ENCODE measurements around the gene LIN28A.
A peak's percentile ranks its signal among the peaks of the same experiment; 100 is the strongest.

LIN28A gene

DNA sequence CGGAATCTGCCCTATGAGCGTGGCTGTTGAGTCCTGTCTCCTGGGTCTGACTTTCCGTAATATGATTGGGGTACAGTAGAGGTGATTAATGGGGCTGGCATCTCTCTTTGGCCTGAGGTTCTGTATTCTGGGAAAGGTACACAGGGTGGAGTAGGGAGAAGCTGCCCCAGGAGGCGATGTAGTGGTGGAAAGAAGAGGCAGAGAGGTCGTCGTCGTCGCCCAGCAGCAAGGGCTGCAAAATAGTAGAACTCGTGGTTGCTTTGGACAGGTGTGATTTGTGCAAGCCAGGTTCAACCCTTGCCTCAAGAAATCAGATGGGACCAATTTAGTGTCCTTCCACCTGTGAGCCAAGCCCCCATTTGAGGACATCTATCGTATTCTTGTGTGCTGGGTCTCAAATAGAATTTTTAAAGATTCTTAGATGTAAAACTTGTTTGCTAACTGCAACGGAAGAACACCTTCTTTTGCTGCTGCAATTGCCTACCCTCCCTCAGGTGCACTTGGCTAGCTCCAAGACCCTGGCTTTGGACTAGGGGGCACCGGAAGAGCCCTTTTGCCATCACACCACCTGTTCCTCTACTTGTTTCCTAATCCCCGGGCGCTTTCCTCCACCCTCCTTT lies 60.4 kb downstream of the LIN28A start:
- H3K9me3 Mint-ChIP-seq = no peaks in the 10 kb centered on the region
- peaks cover 54% of the 10 kb centered on the region for H3K36me3 Mint-ChIP-seq (ENCODE audit: insufficient read depth)
- ATAC-seq (replicated peaks) (no peak), DNase-seq (no peak)
- H3K27ac Mint-ChIP-seq = peak overlapping the region in 1 of 2 donors; percentile 58
- no peaks in the 10 kb centered on the region for H3K27me3 Mint-ChIP-seq
- H3K4me3 Mint-ChIP-seq = peak overlapping the region; percentile 89
- peaks cover 23 to 34% of the 10 kb centered on the region in 2 donors for H3K4me1 Mint-ChIP-seq (ENCODE audit: low read depth in 2 of 2)

DNA sequence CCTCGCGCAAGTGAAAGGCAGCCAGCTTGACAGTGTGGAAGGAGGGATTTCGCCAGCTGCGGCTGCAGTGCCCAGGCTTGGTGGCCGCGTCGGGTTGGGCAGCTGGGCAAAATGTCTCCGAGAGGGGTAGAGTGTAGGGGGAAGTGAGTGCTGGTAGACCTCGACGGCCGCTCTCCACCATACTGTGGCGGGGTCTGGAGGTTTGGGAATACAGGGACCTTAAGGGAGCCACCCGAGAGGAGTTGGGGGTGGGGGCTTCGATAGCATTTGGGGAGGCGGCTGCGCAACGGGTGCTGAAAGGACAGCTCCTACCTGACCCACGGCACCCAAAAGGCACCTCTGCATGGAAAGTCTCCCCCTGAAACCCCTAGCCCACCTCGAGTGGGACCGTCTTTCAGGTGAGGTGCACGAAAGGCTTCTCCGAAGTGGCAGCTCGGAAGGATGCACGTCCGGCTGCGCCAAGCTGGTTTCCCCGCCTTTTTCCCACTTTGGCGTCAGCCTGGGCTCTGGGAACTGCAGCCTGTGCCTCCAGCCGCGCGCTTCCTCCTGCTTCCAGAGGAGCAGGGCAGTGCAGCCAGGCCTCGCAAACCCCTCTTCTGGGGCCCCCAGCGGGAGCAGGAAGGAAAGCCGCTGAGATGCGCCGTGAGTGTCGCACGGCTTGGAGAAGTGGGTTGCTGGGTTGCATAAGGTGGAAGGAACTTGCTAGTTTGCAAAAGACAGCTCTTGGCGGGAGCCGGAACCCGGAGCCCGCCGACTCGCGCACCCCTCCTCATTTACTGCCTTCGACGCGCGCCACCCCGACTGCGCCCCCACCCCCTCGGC lies 61.1 kb downstream of the LIN28A start:
- peaks cover 60% of the 10 kb centered on the region for H3K36me3 Mint-ChIP-seq (ENCODE audit: insufficient read depth)
- H3K9me3 Mint-ChIP-seq = no peaks in the 10 kb centered on the region
- no peaks in the 10 kb centered on the region for H3K27me3 Mint-ChIP-seq
- peak; percentile 30 for ATAC-seq (replicated peaks)
- peak; percentile 12 to 49 (median 16) for DNase-seq
- peak overlapping the region; percentile 93 to 94 for H3K27ac Mint-ChIP-seq
- H3K4me1 Mint-ChIP-seq (ENCODE audit: low read depth in 2 of 2) = peaks cover 23 to 41% of the 10 kb centered on the region in 2 donors
- H3K4me3 Mint-ChIP-seq = peak overlapping the region; percentile 89

DNA sequence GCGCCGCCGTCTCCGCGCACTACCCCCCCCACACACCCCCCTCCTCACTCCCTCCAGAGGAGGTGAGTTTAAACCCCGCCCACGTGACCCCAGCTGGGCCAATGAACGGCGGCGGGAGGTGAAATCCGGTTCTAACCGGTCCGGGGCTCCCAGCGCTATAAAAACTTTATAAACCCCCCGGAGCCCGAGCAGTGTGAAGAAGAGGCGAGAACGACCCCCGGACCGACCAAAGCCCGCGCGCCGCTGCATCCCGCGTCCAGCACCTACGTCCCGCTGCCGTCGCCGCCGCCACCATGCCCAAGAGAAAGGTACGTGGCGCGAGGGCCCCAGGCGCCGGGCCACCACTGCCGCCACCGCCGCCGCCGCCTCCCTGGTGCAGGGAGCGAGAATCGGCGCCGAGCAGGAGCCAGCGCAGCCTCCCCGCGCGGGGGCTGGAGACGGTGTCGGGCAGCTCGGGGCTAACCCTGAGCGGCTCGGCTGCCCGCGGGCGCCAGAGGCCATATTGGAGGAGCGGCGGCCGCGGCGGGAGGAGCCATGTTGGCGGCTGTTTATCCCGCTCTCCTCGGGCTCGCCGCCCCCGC lies 61.8 kb downstream of the LIN28A start, which contains the start of gene HMGN2:
TSS of gene HMGN2 (plus strand) at position 121 of the 581 bp plus-strand sequence. CDS start at position 294, 173 bp downstream.
- Mint-ChIP-seq H3K36me3 (ENCODE audit: insufficient read depth) (peaks cover 61% of the 10 kb centered on the region), H3K27ac (peak within 1 kb of the TSS; percentile 93 to 94), H3K9me3 (no peaks in the 10 kb centered on the region), H3K27me3 (no peaks in the 10 kb centered on the region), H3K4me1 (ENCODE audit: low read depth in 2 of 2) (peaks cover 19 to 43% of the 10 kb centered on the region in 2 donors), H3K4me3 (peak within 1 kb of the TSS; percentile 89)
- DNase-seq = peak; percentile 74 to 78 (median 77)
- ATAC-seq (replicated peaks) = peak; percentile 64

DNA sequence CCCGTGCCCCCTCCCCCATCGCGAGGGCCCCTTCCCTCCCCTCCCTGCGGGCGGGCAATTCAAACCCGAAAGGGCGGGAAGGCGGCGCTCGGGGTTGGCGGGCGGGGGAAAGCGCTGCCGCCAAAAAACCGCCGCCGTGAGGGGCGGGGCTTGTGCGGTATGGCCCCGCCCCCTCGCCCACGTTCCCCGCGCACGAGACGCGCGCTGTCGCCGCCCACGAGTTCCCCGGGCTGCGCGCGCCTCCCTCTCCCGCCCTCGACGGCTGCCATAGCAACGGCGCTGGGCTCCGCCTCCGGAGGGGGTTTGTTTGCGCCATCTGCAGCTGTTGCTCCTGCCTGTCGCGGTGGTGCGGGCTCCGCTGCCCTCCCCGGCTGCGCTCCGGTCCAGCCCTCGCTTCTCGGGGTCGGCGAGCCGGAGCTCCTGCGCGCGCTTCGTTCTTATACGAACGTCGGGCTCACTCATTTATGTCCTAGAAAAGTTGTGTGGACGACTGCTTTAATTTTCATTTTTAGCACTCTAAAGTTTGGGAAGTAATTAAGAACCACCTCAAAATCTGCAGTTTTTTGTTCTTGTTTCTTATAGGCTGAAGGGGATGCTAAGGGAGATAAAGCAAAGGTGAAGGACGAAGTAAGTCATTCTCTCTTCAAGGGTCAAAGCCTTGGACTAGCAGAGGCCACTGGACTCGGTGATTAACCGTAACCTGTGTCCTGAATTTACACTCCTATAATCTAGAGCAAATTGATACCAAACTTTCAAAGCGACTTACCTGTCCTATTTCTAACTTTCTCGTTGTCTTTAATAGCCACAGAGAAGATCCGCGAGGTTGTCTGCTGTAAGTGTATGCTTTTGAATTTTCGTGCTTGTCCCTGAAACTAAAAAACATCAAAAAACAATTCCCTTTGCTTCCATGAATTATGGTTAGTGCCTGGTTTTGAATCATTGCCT lies 62.6 kb downstream of the LIN28A start:
- ATAC-seq (replicated peaks) (peak; percentile 81), DNase-seq (peak; percentile 96 to 97 (median 97))
- Mint-ChIP-seq H3K36me3 (ENCODE audit: insufficient read depth) (peaks cover 65% of the 10 kb centered on the region), H3K27me3 (no peaks in the 10 kb centered on the region), H3K4me1 (ENCODE audit: low read depth in 2 of 2) (peaks cover 19 to 43% of the 10 kb centered on the region in 2 donors), H3K27ac (peak overlapping the region; percentile 93 to 94), H3K9me3 (no peaks in the 10 kb centered on the region), H3K4me3 (peak overlapping the region; percentile 88 to 89)

DNA sequence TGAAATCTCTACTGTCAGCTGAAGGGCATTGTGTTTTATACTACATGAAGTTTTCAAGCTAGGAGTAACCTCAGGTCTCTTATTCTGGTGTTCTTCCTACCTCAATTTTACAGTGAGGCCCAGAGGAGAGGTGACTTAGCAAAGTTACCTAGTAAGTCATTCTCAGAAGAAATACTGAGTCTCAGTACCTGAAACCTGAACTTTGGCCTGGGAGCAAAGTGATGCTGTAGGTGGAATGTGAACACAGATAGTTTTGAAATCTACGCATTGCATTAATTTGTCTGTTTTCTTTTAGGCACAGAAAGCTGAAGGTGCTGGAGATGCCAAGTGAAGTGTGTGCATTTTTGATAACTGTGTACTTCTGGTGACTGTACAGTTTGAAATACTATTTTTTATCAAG lies 64.2 kb downstream of the LIN28A start:
- Mint-ChIP-seq H3K4me3 (no peak overlapping the region), H3K27me3 (no peaks in the 10 kb centered on the region), H3K27ac (no peak overlapping the region), H3K9me3 (no peaks in the 10 kb centered on the region), H3K4me1 (ENCODE audit: low read depth in 2 of 2) (peaks cover 19 to 43% of the 10 kb centered on the region in 2 donors), H3K36me3 (ENCODE audit: insufficient read depth) (peaks cover 69% of the 10 kb centered on the region)
- DNase-seq (no peak), ATAC-seq (replicated peaks) (no peak)

DNA sequence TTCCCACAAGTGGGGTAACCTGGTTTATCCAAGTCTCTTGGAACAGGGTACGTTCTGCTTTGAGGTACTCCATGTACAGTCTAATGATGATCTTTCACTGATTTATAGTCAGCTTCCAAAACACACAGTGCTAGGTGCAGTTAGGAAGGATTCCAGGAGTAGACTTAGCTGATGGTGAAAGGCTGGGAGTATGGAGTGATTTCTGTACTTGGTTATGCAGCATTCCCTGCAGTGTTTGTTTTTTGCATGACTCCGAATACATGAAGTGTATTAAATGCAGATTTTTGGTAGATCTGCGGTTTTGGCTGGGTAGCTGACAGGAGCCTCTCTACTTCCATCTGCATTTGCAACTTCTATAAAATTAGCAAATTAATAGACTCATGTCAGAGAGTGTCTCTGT lies 65.4 kb downstream of the LIN28A start:
- no peak for DNase-seq
- Mint-ChIP-seq H3K9me3 (no peaks in the 10 kb centered on the region), H3K27me3 (no peaks in the 10 kb centered on the region), H3K4me1 (ENCODE audit: low read depth in 2 of 2) (peaks cover 7 to 34% of the 10 kb centered on the region in 2 donors), H3K4me3 (no peak overlapping the region), H3K27ac (peak overlapping the region in 1 of 2 donors; percentile 77), H3K36me3 (ENCODE audit: insufficient read depth) (peaks cover 65% of the 10 kb centered on the region)
- no peak for ATAC-seq (replicated peaks)

DNA sequence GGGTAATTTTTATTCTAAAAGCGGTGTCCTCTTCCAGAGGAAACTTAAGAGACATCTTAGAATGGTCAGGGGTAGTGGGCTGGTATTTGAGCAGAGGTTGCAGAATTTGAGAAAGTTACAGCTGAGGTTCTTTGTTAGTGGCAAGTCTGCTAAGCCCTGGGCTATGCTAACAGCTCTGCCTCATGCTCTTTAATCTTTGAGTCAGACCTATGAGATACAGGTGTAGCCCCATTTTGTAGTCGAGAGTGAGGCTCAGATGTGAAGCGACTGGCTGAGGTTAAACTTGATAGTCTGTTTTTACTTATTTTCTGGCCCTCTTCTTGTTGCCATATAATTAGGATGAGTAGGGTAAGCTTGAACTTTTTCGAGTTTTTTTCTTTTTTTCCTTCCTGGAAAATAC lies 66.3 kb downstream of the LIN28A start:
- H3K4me3 Mint-ChIP-seq = no peak overlapping the region
- H3K27ac Mint-ChIP-seq = peak overlapping the region in 1 of 2 donors; percentile 77
- no peak for ATAC-seq (replicated peaks)
- no peak for DNase-seq
- no peaks in the 10 kb centered on the region for H3K27me3 Mint-ChIP-seq
- no peaks in the 10 kb centered on the region for H3K9me3 Mint-ChIP-seq
- peaks cover 2 to 24% of the 10 kb centered on the region in 2 donors for H3K4me1 Mint-ChIP-seq (ENCODE audit: low read depth in 2 of 2)
- peaks cover 61% of the 10 kb centered on the region for H3K36me3 Mint-ChIP-seq (ENCODE audit: insufficient read depth)

DNA sequence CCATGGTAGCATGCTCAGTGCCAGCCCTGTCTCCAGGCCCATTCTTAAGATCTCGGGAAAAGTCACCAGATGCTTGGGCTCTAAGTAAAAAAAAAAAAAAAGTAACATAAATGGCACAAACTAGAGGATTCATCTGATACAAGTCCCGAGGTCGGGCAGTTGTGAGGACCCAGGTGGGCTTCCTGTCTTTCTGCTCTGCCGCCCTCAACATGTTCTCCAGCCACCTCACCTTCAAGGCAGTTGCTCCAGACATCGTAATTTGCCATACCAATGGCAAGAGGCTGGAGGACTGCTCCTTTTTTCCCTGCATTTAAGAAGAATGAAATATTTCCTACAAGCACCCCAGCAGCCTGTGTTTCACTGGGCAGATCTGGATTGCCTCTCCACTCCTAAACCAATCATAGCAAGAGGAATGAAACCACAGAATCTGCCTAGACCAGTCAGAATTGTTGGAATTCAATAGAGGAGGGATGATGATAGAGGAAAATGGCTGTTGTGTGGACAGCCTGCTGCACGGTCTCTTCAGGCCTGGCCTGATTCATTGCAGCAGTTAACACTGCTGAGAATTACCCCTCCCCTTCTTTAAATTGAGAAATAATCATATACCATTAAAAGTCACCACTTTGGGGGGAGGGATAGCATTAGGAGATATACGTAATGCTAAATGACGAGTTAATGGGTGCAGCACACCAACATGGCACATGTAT lies 67.0 kb downstream of the LIN28A start:
- peaks cover 2 to 24% of the 10 kb centered on the region in 2 donors for H3K4me1 Mint-ChIP-seq (ENCODE audit: low read depth in 2 of 2)
- H3K36me3 Mint-ChIP-seq (ENCODE audit: insufficient read depth) = peaks cover 62% of the 10 kb centered on the region
- ATAC-seq (replicated peaks) (no peak), DNase-seq (no peak)
- no peak overlapping the region for H3K4me3 Mint-ChIP-seq
- H3K27ac Mint-ChIP-seq = peak overlapping the region; percentile 46 to 77
- no peaks in the 10 kb centered on the region for H3K9me3 Mint-ChIP-seq
- H3K27me3 Mint-ChIP-seq = no peaks in the 10 kb centered on the region

DNA sequence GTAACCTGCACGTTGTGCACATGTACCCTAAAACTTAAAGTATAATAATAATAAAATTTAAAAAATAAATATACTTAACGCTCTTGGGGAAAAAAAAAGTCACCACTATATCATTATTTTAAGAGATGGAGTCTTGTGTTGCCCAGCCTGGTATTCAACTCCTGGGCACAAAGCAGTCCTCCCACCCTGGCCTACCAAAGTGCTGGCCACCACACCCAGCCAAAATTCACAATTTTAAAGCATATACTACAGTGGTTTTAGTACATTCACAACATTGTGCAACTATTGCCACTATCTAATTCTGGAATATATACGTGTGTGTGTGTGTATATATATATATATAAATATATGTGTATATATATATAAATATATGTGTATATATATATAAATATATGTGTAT lies 67.5 kb downstream of the LIN28A start:
- DNase-seq (no peak), ATAC-seq (replicated peaks) (no peak)
- no peaks in the 10 kb centered on the region for H3K9me3 Mint-ChIP-seq
- no peaks in the 10 kb centered on the region for H3K27me3 Mint-ChIP-seq
- H3K4me3 Mint-ChIP-seq = no peak overlapping the region
- H3K36me3 Mint-ChIP-seq (ENCODE audit: insufficient read depth) = peaks cover 56% of the 10 kb centered on the region
- H3K4me1 Mint-ChIP-seq (ENCODE audit: low read depth in 2 of 2) = peaks cover 2 to 22% of the 10 kb centered on the region in 2 donors
- peak overlapping the region; percentile 46 to 77 for H3K27ac Mint-ChIP-seq

DNA sequence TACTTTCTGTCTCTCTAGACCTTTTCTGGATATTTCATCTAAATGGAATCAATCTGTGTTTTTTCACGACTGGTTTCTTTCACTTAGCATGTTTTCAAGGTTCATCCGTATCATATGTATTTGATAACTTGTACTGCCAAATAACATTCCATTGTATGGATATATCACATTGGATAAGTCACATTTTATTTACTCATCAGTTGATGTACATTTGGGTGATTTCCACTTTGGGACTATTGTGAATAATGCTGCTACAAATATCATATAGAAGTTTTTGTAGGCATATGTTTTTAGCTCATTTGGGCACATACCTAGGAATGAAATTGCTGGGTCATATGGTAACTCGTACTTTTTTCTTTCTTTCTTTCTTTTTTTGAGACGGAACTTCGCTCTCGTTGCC lies 68.4 kb downstream of the LIN28A start:
- Mint-ChIP-seq H3K27me3 (no peaks in the 10 kb centered on the region), H3K27ac (peak overlapping the region; percentile 30 to 70), H3K9me3 (no peaks in the 10 kb centered on the region), H3K4me3 (no peak overlapping the region), H3K36me3 (ENCODE audit: insufficient read depth) (peaks cover 48% of the 10 kb centered on the region), H3K4me1 (ENCODE audit: low read depth in 2 of 2) (peaks cover under 1 to 17% of the 10 kb centered on the region in 2 donors)
- DNase-seq (no peak), ATAC-seq (replicated peaks) (no peak)
